ENCODE results near the gene SENP6. TPM values are rescaled to one million over a fixed set of nuclear protein-coding genes. Genes with fewer than 3 reads are reported as not detected.
A peak's percentile ranks its signal among the peaks of the same experiment; 100 is the strongest.
"Not testable (repeated sequence)": the region's sequence is repeated elsewhere in the genome, so short reads cannot be mapped to it uniquely, and the experiment has no call there.

Gene SENP6
- total and polyA plus RNA-seq, 2 experiments from 2014 or later = 56.4 to 104 TPM

DNA sequence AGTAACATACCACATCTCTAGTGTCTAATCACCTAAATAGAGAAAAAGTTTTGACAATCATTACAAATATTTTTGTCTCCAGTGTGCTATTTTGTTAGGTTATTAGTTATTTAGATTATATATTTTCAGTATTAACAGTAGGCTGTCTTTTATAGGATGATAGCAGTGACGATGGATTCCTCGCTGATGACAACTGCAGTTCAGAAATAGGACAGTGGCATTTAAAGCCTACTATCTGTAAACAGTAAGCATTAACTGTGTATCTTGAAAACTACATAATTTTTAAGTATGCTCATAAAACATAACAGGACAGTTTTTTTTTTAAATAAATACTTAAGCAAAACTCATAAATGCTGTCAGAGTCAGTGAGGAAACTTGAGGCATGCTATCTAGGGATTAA is 109.5 kb downstream of the SENP6 start:
- no peak overlapping the region for H3K4me3 ChIP-seq
- H3K36me3 ChIP-seq = peaks cover 64% of the 10 kb centered on the region
- H3K27ac ChIP-seq = no peak overlapping the region
- H3K27me3 ChIP-seq = no peaks in the 10 kb centered on the region
- H3K9me3 ChIP-seq (ENCODE audit: low read depth) = no peaks in the 10 kb centered on the region
- DNase-seq (ENCODE audit: low read depth in 1 of 2, low spot score in 1 of 2) = no peak
- H3K4me1 ChIP-seq (ENCODE audit: low read depth) = no peaks in the 10 kb centered on the region
- TF ChIP-seq, protein P1, sequence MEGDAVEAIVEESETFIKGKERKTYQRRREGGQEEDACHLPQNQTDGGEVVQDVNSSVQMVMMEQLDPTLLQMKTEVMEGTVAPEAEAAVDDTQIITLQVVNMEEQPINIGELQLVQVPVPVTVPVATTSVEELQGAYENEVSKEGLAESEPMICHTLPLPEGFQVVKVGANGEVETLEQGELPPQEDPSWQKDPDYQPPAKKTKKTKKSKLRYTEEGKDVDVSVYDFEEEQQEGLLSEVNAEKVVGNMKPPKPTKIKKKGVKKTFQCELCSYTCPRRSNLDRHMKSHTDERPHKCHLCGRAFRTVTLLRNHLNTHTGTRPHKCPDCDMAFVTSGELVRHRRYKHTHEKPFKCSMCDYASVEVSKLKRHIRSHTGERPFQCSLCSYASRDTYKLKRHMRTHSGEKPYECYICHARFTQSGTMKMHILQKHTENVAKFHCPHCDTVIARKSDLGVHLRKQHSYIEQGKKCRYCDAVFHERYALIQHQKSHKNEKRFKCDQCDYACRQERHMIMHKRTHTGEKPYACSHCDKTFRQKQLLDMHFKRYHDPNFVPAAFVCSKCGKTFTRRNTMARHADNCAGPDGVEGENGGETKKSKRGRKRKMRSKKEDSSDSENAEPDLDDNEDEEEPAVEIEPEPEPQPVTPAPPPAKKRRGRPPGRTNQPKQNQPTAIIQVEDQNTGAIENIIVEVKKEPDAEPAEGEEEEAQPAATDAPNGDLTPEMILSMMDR (IDR thresholded peaks at IDR 0.05; ENCODE audit: low read depth, low read length) = no peak

DNA sequence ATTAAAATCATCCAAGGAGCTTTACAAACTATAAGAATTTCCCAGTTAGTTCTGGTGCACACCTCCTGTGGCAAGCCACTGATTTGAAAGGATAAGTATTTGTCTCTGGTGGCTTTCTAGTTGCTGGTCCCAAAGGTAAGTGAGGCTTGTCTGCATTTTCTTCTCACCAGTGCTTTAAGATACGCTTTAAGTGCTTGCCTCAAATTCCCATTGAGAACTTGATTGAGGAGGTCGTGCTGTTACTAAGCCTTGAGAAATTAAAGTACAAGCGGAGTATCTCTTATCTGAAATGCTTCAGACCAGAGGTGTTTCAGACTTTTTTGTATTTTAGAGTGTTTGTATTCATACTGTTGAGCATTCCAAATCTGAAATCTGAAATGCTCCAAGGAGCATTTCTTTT is 117.5 kb downstream of the SENP6 start:
- TF ChIP-seq, protein P1 (IDR thresholded peaks at IDR 0.05; ENCODE audit: low read depth, low read length) = no peak
- Histone ChIP-seq H3K4me1 (ENCODE audit: low read depth) (peaks cover 29% of the 10 kb centered on the region), H3K36me3 (peaks cover 15% of the 10 kb centered on the region), H3K4me3 (no peak overlapping the region), H3K27me3 (no peaks in the 10 kb centered on the region), H3K9me3 (ENCODE audit: low read depth) (no peaks in the 10 kb centered on the region), H3K27ac (peak overlapping the region; percentile 58)
- DNase-seq (ENCODE audit: low read depth in 1 of 2, low spot score in 1 of 2) = peak in 1 of 2 donors; percentile 53

DNA sequence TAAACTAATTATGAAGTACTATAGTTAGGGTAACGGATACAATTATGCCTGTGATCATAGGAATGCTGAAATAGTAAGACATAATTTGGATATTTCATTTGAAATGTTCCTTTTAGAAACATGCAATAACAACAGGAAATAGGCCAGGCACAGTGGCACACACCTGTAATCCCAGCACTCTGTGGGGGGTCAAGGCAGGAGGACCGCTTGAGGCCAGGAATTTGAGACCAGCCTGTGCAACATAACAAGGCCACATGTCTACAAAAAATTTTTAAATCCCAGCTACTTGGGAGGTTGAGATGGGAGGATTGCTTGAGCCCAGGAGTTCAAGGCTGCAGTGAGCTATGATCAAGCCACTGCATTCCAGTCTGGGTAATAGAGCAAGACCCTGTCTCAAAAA is 121.7 kb downstream of the SENP6 start:
- H3K4me3 ChIP-seq = no peak overlapping the region

DNA sequence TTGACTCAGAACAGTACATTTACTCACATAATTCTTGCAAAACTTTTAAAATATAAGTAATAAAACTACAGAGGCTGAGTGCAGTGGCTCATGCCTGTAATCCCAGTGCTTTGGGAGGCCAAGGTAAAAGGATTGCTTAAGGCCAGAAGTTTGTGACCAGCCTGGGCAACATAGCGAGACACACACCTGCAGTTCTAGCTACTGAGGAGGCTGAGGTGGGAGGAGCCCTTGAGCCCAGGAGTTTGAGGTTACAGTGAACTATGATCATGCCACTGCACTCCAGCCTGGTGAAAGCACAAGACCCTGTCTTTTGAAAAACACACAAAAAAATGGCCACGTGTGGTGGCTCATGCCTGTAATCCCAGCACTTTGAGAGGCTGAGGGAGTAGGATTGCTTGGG is 125.5 kb downstream of the SENP6 start:
- Histone ChIP-seq H3K4me3 (no peak overlapping the region), H3K4me1 (ENCODE audit: low read depth) (no peaks in the 10 kb centered on the region), H3K9me3 (ENCODE audit: low read depth) (no peaks in the 10 kb centered on the region), H3K27ac (no peak overlapping the region), H3K27me3 (no peaks in the 10 kb centered on the region), H3K36me3 (no peaks in the 10 kb centered on the region)
- no peak for DNase-seq (ENCODE audit: low read depth in 1 of 2, low spot score in 1 of 2)
- TF ChIP-seq, protein P1 (IDR thresholded peaks at IDR 0.05; ENCODE audit: low read depth, low read length) = no peak

More for the DNA sequence above, 121.7 kb downstream of the SENP6 start:
- peaks cover 11% of the 10 kb centered on the region for H3K4me1 ChIP-seq (ENCODE audit: low read depth)
- no peak overlapping the region for H3K27ac ChIP-seq
- H3K27me3 ChIP-seq = no peaks in the 10 kb centered on the region
- TF ChIP-seq, protein P1 (IDR thresholded peaks at IDR 0.05; ENCODE audit: low read depth, low read length) = no peak
- no peak for DNase-seq (ENCODE audit: low read depth in 1 of 2, low spot score in 1 of 2)
- no peaks in the 10 kb centered on the region for H3K9me3 ChIP-seq (ENCODE audit: low read depth)
- H3K36me3 ChIP-seq = no peaks in the 10 kb centered on the region

DNA sequence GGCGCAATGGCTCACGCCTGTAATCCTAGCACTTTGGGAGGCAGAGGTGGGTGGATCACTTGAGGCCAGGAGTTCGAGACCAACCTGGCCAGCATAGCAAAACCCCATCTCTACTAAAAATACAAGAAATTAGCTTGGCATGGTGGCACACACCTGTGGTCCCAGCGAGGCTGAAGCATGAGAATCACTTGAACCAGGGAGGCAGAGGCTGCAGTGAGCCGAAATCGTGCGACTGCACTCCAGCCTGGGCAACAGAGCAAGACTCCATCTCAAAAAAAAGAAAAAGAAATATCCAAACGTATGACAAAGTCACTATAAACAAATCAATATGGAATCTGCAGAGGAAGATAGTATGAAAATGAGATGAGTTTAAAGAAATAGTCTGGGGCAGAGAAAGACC is 129.3 kb downstream of the SENP6 start:
- H3K9me3 ChIP-seq (ENCODE audit: low read depth); DNase-seq (ENCODE audit: low read depth in 1 of 2, low spot score in 1 of 2); H3K4me3 ChIP-seq; H3K4me1 ChIP-seq (ENCODE audit: low read depth); H3K36me3 ChIP-seq; H3K27ac ChIP-seq; H3K27me3 ChIP-seq: not testable (repeated sequence)

DNA sequence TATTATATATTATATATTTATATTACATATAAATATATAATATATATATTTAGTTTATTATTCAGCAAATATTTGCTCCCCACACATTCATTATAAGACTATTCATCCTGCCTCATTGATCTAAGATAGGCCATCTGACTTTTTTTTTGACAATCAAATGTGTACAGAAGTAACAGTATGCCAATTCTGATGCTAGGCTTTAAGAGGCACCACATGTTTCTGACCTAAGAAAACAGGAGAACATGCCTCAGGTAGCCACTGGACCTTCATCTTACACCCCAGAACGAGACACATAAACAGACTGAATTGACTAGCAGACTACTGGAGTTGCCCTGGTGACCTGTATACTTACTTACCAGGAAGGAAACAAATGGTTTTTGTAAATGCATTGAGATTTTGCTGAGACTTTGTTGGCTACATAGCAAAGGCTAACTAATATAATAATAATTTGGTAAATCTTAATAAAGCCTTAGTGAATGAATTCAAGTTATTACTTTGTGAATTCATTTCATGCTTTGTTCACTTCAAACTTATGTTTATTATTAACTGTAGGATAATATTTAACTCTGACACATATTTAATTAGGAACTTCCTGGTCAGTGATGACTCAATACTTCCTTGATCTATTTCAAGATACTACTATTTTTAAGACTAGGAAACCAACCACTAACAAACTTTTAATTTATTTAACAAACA is 134.0 kb downstream of the SENP6 start:
- Histone ChIP-seq H3K36me3 (no peaks in the 10 kb centered on the region), H3K4me1 (ENCODE audit: low read depth) (no peaks in the 10 kb centered on the region), H3K4me3 (no peak overlapping the region), H3K27me3 (no peaks in the 10 kb centered on the region), H3K9me3 (ENCODE audit: low read depth) (no peaks in the 10 kb centered on the region), H3K27ac (no peak overlapping the region)
- TF ChIP-seq, protein P1 (IDR thresholded peaks at IDR 0.05; ENCODE audit: low read depth, low read length) = no peak
- DNase-seq (ENCODE audit: low read depth in 1 of 2, low spot score in 1 of 2) = peak in 1 of 2 donors; percentile 22
